Measurements from ENCODE around the gene OPA1.

Gene OPA1

DNA sequence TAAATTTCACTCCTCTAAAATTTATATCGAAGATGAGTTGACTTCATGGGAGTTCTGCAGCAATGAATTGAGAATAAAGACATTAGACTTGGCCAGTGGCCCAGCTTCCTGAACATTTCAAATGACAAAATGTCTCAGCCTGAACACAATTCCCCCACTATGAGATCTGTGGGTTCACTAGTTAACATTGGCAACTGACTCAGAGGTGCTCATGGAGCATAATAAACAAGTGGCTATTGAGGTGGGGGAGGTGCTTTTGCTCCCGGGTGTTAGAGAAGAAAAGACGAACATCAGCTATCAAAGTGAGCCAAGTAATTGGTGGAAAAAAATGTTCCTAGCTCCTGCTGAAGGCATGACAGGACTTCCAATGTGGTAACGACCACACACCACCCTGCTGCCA lies 44.6 kb upstream of the OPA1 start:
- Histone ChIP-seq H3K4me2 (no peak overlapping the region), H3K4me1 (ENCODE audit: low read depth, poor library complexity, severe bottlenecking) (no peaks in the 10 kb centered on the region), H2AFZ (ENCODE audit: low read depth) (no peak overlapping the region), H3K4me3 (IDR thresholded peaks at IDR 0.05; ENCODE audit: insufficient read depth, low read depth, low read length) (no peak overlapping the region), H3K9ac (no peak overlapping the region), H3K79me2 (ENCODE audit: insufficient read depth, low read depth) (no peaks in the 10 kb centered on the region), H4K20me1 (ENCODE audit: insufficient read depth) (no peaks in the 10 kb centered on the region), H3K36me3 (ENCODE audit: insufficient read depth) (no peaks in the 10 kb centered on the region), H3K27me3 (ENCODE audit: insufficient read depth, low read depth) (no peaks in the 10 kb centered on the region), H3K27ac (no peak overlapping the region)
- TF ChIP-seq, protein P1, sequence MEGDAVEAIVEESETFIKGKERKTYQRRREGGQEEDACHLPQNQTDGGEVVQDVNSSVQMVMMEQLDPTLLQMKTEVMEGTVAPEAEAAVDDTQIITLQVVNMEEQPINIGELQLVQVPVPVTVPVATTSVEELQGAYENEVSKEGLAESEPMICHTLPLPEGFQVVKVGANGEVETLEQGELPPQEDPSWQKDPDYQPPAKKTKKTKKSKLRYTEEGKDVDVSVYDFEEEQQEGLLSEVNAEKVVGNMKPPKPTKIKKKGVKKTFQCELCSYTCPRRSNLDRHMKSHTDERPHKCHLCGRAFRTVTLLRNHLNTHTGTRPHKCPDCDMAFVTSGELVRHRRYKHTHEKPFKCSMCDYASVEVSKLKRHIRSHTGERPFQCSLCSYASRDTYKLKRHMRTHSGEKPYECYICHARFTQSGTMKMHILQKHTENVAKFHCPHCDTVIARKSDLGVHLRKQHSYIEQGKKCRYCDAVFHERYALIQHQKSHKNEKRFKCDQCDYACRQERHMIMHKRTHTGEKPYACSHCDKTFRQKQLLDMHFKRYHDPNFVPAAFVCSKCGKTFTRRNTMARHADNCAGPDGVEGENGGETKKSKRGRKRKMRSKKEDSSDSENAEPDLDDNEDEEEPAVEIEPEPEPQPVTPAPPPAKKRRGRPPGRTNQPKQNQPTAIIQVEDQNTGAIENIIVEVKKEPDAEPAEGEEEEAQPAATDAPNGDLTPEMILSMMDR (conservative IDR thresholded peaks at IDR 0.05; ENCODE audit: low read depth, low read length), result no peak

- no peaks in the 10 kb centered on the region for H3K79me2 ChIP-seq (ENCODE audit: insufficient read depth, low read depth)
- no peaks in the 10 kb centered on the region for H4K20me1 ChIP-seq (ENCODE audit: insufficient read depth)
- H3K27me3 ChIP-seq (ENCODE audit: insufficient read depth, low read depth), result no peaks in the 10 kb centered on the region
- no peak overlapping the region for H3K9ac ChIP-seq
- H3K4me1 ChIP-seq (ENCODE audit: low read depth, poor library complexity, severe bottlenecking), result no peaks in the 10 kb centered on the region
- no peak overlapping the region for H3K27ac ChIP-seq
- no peak overlapping the region for H2AFZ ChIP-seq (ENCODE audit: low read depth)
- no peak overlapping the region for H3K4me3 ChIP-seq (IDR thresholded peaks at IDR 0.05; ENCODE audit: insufficient read depth, low read depth, low read length)
- no peaks in the 10 kb centered on the region for H3K36me3 ChIP-seq (ENCODE audit: insufficient read depth)
- TF ChIP-seq, protein P1 (conservative IDR thresholded peaks at IDR 0.05; ENCODE audit: low read depth, low read length), result no peak
- no peak overlapping the region for H3K4me2 ChIP-seq
Measured at GRCh38 chr3:193552923-193553322, 40.1 kb upstream of the OPA1 start.

DNA sequence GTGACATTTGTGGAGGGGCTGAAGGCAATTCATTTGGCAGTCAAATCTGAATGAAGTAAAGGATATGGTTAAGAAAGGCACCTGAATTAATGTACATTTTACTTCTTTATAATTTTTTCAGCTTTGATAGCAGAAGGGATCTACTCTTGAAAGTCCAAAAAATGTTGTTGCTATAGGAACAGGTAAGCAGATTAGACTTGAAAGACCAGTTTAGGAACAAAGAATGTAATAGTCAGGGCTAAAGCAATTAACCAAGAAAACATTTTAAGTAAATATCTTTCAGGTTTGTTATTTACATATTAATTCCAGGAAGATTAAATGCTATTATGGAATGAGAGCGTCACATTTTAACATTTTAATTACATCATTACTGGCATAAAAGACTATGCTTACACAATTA lies 39.4 kb upstream of the OPA1 start:
- Histone ChIP-seq H3K4me1 (ENCODE audit: low read depth, poor library complexity, severe bottlenecking) (no peaks in the 10 kb centered on the region), H2AFZ (ENCODE audit: low read depth) (no peak overlapping the region), H3K27me3 (ENCODE audit: insufficient read depth, low read depth) (no peaks in the 10 kb centered on the region), H3K9ac (no peak overlapping the region), H3K4me3 (IDR thresholded peaks at IDR 0.05; ENCODE audit: insufficient read depth, low read depth, low read length) (no peak overlapping the region), H3K27ac (no peak overlapping the region), H4K20me1 (ENCODE audit: insufficient read depth) (no peaks in the 10 kb centered on the region), H3K79me2 (ENCODE audit: insufficient read depth, low read depth) (no peaks in the 10 kb centered on the region), H3K36me3 (ENCODE audit: insufficient read depth) (no peaks in the 10 kb centered on the region), H3K4me2 (no peak overlapping the region)
- TF ChIP-seq, protein P1 (conservative IDR thresholded peaks at IDR 0.05; ENCODE audit: low read depth, low read length), result no peak

DNA sequence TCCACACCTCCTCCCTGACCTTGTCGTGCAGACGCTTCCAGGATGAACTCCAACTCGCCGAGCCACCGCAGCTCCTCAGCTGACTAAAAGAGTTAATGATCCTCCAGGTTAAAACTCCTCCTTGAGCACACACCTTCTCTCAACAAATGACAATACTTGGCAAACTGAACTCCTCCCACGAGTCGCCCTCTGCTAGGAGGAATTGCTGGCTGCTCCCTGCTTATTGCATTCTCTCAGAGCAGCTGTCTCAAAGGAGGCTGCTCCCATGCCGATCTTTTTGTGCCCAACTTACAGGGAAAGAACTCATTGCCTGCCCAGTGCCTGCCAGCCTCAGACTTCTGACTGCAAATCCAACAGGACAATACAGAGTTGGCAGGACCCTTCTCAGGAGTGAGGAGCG lies 38.2 kb upstream of the OPA1 start, which contains the start of gene ATP13A4:
TSS of gene ATP13A4 (minus strand) at position 85 of the 400 bp plus-strand sequence. CDS start 96 bp downstream, outside the sequence.
- H3K27me3 ChIP-seq (ENCODE audit: insufficient read depth, low read depth), result no peaks in the 10 kb centered on the region
- no peaks in the 10 kb centered on the region for H3K4me1 ChIP-seq (ENCODE audit: low read depth, poor library complexity, severe bottlenecking)
- H4K20me1 ChIP-seq (ENCODE audit: insufficient read depth), result no peaks in the 10 kb centered on the region
- no peak within 1 kb of the TSS for H3K4me3 ChIP-seq (IDR thresholded peaks at IDR 0.05; ENCODE audit: insufficient read depth, low read depth, low read length)
- H3K36me3 ChIP-seq (ENCODE audit: insufficient read depth), result no peaks in the 10 kb centered on the region
- no peak within 1 kb of the TSS for H3K27ac ChIP-seq
- TF ChIP-seq, protein P1 (conservative IDR thresholded peaks at IDR 0.05; ENCODE audit: low read depth, low read length), result no peak
- no peak within 1 kb of the TSS for H2AFZ ChIP-seq (ENCODE audit: low read depth)
- no peak within 1 kb of the TSS for H3K4me2 ChIP-seq
- H3K9ac ChIP-seq, result no peak within 1 kb of the TSS
- H3K79me2 ChIP-seq (ENCODE audit: insufficient read depth, low read depth), result no peaks in the 10 kb centered on the region

All from KMS-11 (cell line).